Right atrium auricular region (tissue), 2 donors: ENCODE measurements around the gene KIF9. TPM values are rescaled to one million over a fixed set of nuclear protein-coding genes. Genes with fewer than 3 reads are reported as not detected.

Source experiments
- DNase-seq: peaks from one replicate; pipeline ENCODE4 v3.0.0-alpha.2; 2019; ENCODE audit warnings: low spot score
- H3K27ac ChIP-seq, 2 donors: fragments of 200-600 bp; sonication (generic); 1 replicate in 1 of 2; 2 replicates in 1 of 2; pipeline ENCODE4 v1.5.1; 2016 to 2019
- H3K27me3 ChIP-seq, 2 donors: fragments of 200-600 bp; sonication (generic); one replicate each; pipeline versions ENCODE4 v1.5.1 to v1.6.0; 2017 to 2019
- H3K36me3 ChIP-seq: fragments of 200-600 bp; sonication (generic); one replicate; pipeline ENCODE4 v1.5.1; 2016
- H3K4me1 ChIP-seq, 2 donors: fragments of 200-600 bp; sonication (generic); one replicate each; pipeline versions ENCODE4 v1.5.1 to v1.6.0; 2017 to 2019
- H3K4me3 ChIP-seq, 2 donors: fragments of 200-600 bp; sonication (generic); 1 replicate in 1 of 2; 2 replicates in 1 of 2; pipeline ENCODE4 v1.5.1; 2017 to 2019; ENCODE audit warnings: mild to moderate bottlenecking in 1 of 2, moderate library complexity in 1 of 2
- H3K9me3 ChIP-seq, 2 donors: fragments of 200-600 bp; sonication (generic); one replicate each; pipeline ENCODE4 v1.5.1; 2019
- CTCF ChIP-seq, 2 donors: fragments of 200-600 bp; sonication (generic); IDR thresholded peaks; one replicate each; pipeline ENCODE4 v1.5.1; 2019; ENCODE audit warnings: antibody characterized with exemption in 2 of 2
- total RNA-seq, 2 donors: library from RNA; depleted of rRNA; stranded (reverse); fragments of >200 nt; gene quantifications; one replicate each; pipeline ENCODE4 v1.1.0, GENCODE V29; 2016

The KIF9 gene
- total RNA-seq, 2 donors from 2014 or later: 8.8 to 10.5 TPM

- no peak for DNase-seq
- no peak for TF ChIP-seq CTCF (IDR thresholded peaks at IDR 0.05)
- Histone ChIP-seq H3K27ac (no peak overlapping the region), H3K9me3 (no peaks in the 10 kb centered on the region), H3K4me3 (no peak overlapping the region), H3K27me3 (no peaks in the 10 kb centered on the region), H3K4me1 (no peaks in the 10 kb centered on the region), H3K36me3 (no peaks in the 10 kb centered on the region)
These were observed 7.9 kb downstream of the KIF9 start for GRCh38 chr3:47274652-47275051.

- H3K36me3 ChIP-seq: no peaks in the 10 kb centered on the region
- H3K27me3 ChIP-seq: no peaks in the 10 kb centered on the region
- no peaks in the 10 kb centered on the region for H3K4me1 ChIP-seq
- H3K9me3 ChIP-seq: no peaks in the 10 kb centered on the region
- no peak for DNase-seq
- TF ChIP-seq CTCF (IDR thresholded peaks at IDR 0.05): no peak
- H3K4me3 ChIP-seq: no peak overlapping the region
- H3K27ac ChIP-seq: no peak overlapping the region
These were observed 9.0 kb downstream of the KIF9 start for GRCh38 chr3:47273564-47273963.

GRCh38 chr3:47270526-47270925 is 12.1 kb downstream of the KIF9 start:
- no peak for DNase-seq
- peaks cover 0 to 13% of the 10 kb centered on the region in 2 donors for H3K4me1 ChIP-seq
- H3K36me3 ChIP-seq: no peaks in the 10 kb centered on the region
- no peak overlapping the region for H3K4me3 ChIP-seq
- no peaks in the 10 kb centered on the region for H3K9me3 ChIP-seq
- no peaks in the 10 kb centered on the region for H3K27me3 ChIP-seq
- TF ChIP-seq CTCF (IDR thresholded peaks at IDR 0.05): no peak
- H3K27ac ChIP-seq: no peak overlapping the region

- Histone ChIP-seq H3K4me1 (peaks cover 0 to 13% of the 10 kb centered on the region in 2 donors), H3K27ac (peak overlapping the region in 1 of 2 donors; percentile 71), H3K4me3 (no peak overlapping the region), H3K27me3 (no peaks in the 10 kb centered on the region), H3K36me3 (no peaks in the 10 kb centered on the region), H3K9me3 (no peaks in the 10 kb centered on the region)
- DNase-seq: no peak
- TF ChIP-seq CTCF (IDR thresholded peaks at IDR 0.05): no peak
These were observed 15.1 kb downstream of the KIF9 start for GRCh38 chr3:47267490-47267824.

GRCh38 chr3:47266709-47267489 is 15.7 kb downstream of the KIF9 start:
- Histone ChIP-seq H3K4me1 (peaks cover 0 to 13% of the 10 kb centered on the region in 2 donors), H3K27me3 (no peaks in the 10 kb centered on the region), H3K9me3 (no peaks in the 10 kb centered on the region), H3K4me3 (no peak overlapping the region), H3K27ac (peak overlapping the region in 1 of 2 donors; percentile 71), H3K36me3 (no peaks in the 10 kb centered on the region)
- DNase-seq: peak; percentile 88
- no peak for TF ChIP-seq CTCF (IDR thresholded peaks at IDR 0.05)
